Measurements from ENCODE around the gene RAB5IF. TPM values are rescaled to one million over a fixed set of nuclear protein-coding genes. Genes with fewer than 3 reads are reported as not detected.
A peak's percentile ranks its signal among the peaks of the same experiment; 100 is the strongest.

The RAB5IF gene
- total and polyA plus RNA-seq, 10 donors = 67.8 to 131 (median 96.4) TPM

- peak overlapping the region in 2 of 8 donors; percentile 0 to 6 for H3K27ac ChIP-seq
- WGBS, 5 donors = 75 to 82% (median 80%) methylated on average over 14 of the region's 14 CpGs
- intact Hi-C loops (cut with DNase I; ENCODE audit: low total_unique reads) = no loop called here
Measured at GRCh38 chr20:36624068-36624943, 18.7 kb downstream of the RAB5IF start.

GRCh38 chr20:36624944-36625324 is 19.4 kb downstream of the RAB5IF start:
- WGBS, 5 donors = 58 to 78% (median 72%) methylated on average over 2 of the region's 2 CpGs
- TF ChIP-seq CTCF (IDR thresholded peaks at IDR 0.05 in 8 of 11, conservative IDR thresholded peaks at IDR 0.05 in 3 of 11) (no peak), POLR2AphosphoS5 (IDR thresholded peaks at IDR 0.05) (no peak)

More at GRCh38 chr20:36624068-36624943, 18.7 kb downstream of the RAB5IF start:
- H3K9me3 ChIP-seq = no peaks in the 10 kb centered on the region
- TF ChIP-seq CTCF (IDR thresholded peaks at IDR 0.05 in 8 of 11, conservative IDR thresholded peaks at IDR 0.05 in 3 of 11) (no peak), POLR2AphosphoS5 (IDR thresholded peaks at IDR 0.05) (peak in 1 of 3 donors; percentile 25)
- DNase-seq = no peak
- H3K4me1 ChIP-seq = peaks cover 0 to 11% (median 4%) of the 10 kb centered on the region in 6 donors
- no peak overlapping the region for H3K4me3 ChIP-seq
- H3K27me3 ChIP-seq (replicated peaks in 1 of 7) = no peaks in the 10 kb centered on the region
- peaks cover 0 to 40% (median 0%) of the 10 kb centered on the region in 6 donors for H3K36me3 ChIP-seq

GRCh38 chr20:36628076-36628475 is 22.5 kb downstream of the RAB5IF start:
- Histone ChIP-seq H3K27ac (peak overlapping the region in 3 of 8 donors; percentile 70 to 81 (median 75)), H3K36me3 (peaks cover 0 to 46% (median 0%) of the 10 kb centered on the region in 6 donors), H3K9me3 (no peaks in the 10 kb centered on the region), H3K4me3 (no peak overlapping the region), H3K27me3 (replicated peaks in 1 of 7) (no peaks in the 10 kb centered on the region), H3K4me1 (peaks cover 9 to 40% (median 21%) of the 10 kb centered on the region in 6 donors)
- WGBS, 5 donors = 77 to 90% (median 82%) methylated on average over 7 of the region's 7 CpGs
- peak in 1 of 3 donors; percentile 36 for TF ChIP-seq POLR2AphosphoS5 (IDR thresholded peaks at IDR 0.05)
- TF ChIP-seq CTCF (IDR thresholded peaks at IDR 0.05 in 8 of 11, conservative IDR thresholded peaks at IDR 0.05 in 3 of 11) = no peak
- no peak for TF ChIP-seq POLR2A (IDR thresholded peaks at IDR 0.05)
- intact Hi-C loops (cut with DNase I; ENCODE audit: low total_unique reads) = no loop called here
- DNase-seq = no peak

More at GRCh38 chr20:36624944-36625324, 19.4 kb downstream of the RAB5IF start:
- no peak for DNase-seq
- no peaks in the 10 kb centered on the region for H3K27me3 ChIP-seq (replicated peaks in 1 of 7)
- intact Hi-C loops (cut with DNase I; ENCODE audit: low total_unique reads) = no loop called here
- H3K4me3 ChIP-seq = no peak overlapping the region
- peak overlapping the region in 1 of 8 donors; percentile 6 for H3K27ac ChIP-seq
- H3K36me3 ChIP-seq = peaks cover 0 to 40% (median 0%) of the 10 kb centered on the region in 6 donors
- H3K9me3 ChIP-seq = no peaks in the 10 kb centered on the region
- H3K4me1 ChIP-seq = peaks cover 3 to 17% (median 10%) of the 10 kb centered on the region in 6 donors

All from spleen (tissue), 11 donors.